Measurements from ENCODE around the gene CRYZ. TPM values are rescaled to one million over a fixed set of nuclear protein-coding genes. Genes with fewer than 3 reads are reported as not detected.

CRYZ gene
- total RNA-seq, 1 donor, result 35.1 TPM

DNA sequence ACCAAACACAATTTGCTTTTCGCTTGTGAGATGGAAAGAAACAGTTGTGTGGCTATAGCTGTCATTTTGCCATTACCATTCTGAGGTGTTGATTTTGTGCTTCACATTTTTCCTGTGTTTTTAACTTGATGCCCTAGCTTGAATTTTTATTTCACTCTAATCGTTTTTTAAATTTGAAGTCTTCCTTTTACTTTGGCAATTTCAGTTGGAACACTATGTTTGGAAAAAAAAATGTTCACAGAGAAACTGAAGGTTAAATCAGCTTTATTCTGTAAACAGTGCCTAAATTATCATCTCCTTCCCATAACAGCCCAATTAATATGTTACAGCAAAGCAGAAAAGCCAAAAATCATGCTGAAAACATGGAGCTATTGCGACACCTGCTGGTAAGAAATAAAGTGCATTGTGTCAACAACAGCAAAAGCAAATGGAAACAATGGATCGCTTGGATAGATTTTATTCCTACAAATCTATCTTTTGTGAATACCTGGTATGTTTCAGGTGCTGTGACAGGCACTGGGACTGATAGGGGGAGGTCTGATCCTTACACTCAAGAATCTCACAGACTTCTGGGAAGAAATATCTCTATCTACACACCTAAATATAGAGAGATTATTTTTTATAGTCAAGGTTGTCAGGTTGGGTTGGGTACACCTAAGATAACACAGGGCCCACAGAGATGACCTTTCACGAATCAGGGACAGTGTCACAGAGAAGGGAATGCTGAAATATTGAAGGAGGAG is 43.1 kb downstream of the CRYZ start:
- Histone ChIP-seq H3K4me3 (ENCODE audit: insufficient read depth, low read length) (no peak overlapping the region), H2AFZ (ENCODE audit: low read length) (peak overlapping the region; percentile 67), H3K9me3 (ENCODE audit: low read depth, low read length) (no peaks in the 10 kb centered on the region), H3K36me3 (ENCODE audit: insufficient read depth, low read length) (no peaks in the 10 kb centered on the region), H3K79me2 (ENCODE audit: insufficient read depth, low read length) (no peaks in the 10 kb centered on the region), H4K20me1 (ENCODE audit: insufficient read depth, low read length) (no peaks in the 10 kb centered on the region), H3K4me2 (ENCODE audit: insufficient read depth, low read length) (peak overlapping the region; percentile 58), H3K27ac (ENCODE audit: low read depth, low read length) (no peak overlapping the region), H3K27me3 (ENCODE audit: insufficient read depth, low read length) (no peaks in the 10 kb centered on the region), H3K4me1 (ENCODE audit: insufficient read depth, low read length) (peaks cover 8% of the 10 kb centered on the region)
- TF ChIP-seq, protein P1, sequence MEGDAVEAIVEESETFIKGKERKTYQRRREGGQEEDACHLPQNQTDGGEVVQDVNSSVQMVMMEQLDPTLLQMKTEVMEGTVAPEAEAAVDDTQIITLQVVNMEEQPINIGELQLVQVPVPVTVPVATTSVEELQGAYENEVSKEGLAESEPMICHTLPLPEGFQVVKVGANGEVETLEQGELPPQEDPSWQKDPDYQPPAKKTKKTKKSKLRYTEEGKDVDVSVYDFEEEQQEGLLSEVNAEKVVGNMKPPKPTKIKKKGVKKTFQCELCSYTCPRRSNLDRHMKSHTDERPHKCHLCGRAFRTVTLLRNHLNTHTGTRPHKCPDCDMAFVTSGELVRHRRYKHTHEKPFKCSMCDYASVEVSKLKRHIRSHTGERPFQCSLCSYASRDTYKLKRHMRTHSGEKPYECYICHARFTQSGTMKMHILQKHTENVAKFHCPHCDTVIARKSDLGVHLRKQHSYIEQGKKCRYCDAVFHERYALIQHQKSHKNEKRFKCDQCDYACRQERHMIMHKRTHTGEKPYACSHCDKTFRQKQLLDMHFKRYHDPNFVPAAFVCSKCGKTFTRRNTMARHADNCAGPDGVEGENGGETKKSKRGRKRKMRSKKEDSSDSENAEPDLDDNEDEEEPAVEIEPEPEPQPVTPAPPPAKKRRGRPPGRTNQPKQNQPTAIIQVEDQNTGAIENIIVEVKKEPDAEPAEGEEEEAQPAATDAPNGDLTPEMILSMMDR (IDR thresholded peaks at IDR 0.05; ENCODE audit: extremely low read depth, low read depth, low read length), result peak; percentile 81
- DNase-seq (ENCODE audit: insufficient read length, low spot score, missing footprints), result no peak

- H3K27ac ChIP-seq (ENCODE audit: low read depth, low read length), result no peak overlapping the region
- no peaks in the 10 kb centered on the region for H3K79me2 ChIP-seq (ENCODE audit: insufficient read depth, low read length)
- no peak overlapping the region for H3K4me3 ChIP-seq (ENCODE audit: insufficient read depth, low read length)
- no peak overlapping the region for H3K4me2 ChIP-seq (ENCODE audit: insufficient read depth, low read length)
- H3K36me3 ChIP-seq (ENCODE audit: insufficient read depth, low read length), result no peaks in the 10 kb centered on the region
- TF ChIP-seq, protein P1 (IDR thresholded peaks at IDR 0.05; ENCODE audit: extremely low read depth, low read depth, low read length), result no peak
- no peaks in the 10 kb centered on the region for H3K9me3 ChIP-seq (ENCODE audit: low read depth, low read length)
- DNase-seq (ENCODE audit: insufficient read length, low spot score, missing footprints), result no peak
- no peaks in the 10 kb centered on the region for H4K20me1 ChIP-seq (ENCODE audit: insufficient read depth, low read length)
- H3K4me1 ChIP-seq (ENCODE audit: insufficient read depth, low read length), result no peaks in the 10 kb centered on the region
- no peaks in the 10 kb centered on the region for H3K27me3 ChIP-seq (ENCODE audit: insufficient read depth, low read length)
- no peak overlapping the region for H2AFZ ChIP-seq (ENCODE audit: low read length)
Measured at GRCh38 chr1:74686928-74687327, 45.9 kb downstream of the CRYZ start.

DNA sequence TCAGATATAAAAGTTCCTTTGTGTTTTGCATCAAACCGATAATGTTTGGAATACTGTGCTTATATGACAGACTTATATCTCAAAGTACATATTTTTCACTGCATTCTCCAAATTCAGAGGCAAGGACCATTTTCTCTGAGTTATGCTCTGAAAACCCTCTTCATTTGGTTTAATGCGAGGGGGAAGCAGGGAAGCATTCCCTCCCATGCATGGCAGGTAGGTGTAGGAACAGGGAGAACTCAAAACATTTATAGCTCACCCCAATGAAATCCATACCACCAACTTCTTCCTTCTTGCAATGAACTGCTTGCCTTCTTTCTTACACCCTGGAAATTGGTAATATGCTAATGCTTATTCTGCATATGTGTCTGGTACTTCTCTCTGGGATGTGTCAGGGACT is 48.5 kb downstream of the CRYZ start:
- H3K4me1 ChIP-seq (ENCODE audit: insufficient read depth, low read length), result no peaks in the 10 kb centered on the region
- no peak overlapping the region for H3K27ac ChIP-seq (ENCODE audit: low read depth, low read length)
- no peaks in the 10 kb centered on the region for H3K27me3 ChIP-seq (ENCODE audit: insufficient read depth, low read length)
- H3K9me3 ChIP-seq (ENCODE audit: low read depth, low read length), result no peaks in the 10 kb centered on the region
- no peak overlapping the region for H3K4me2 ChIP-seq (ENCODE audit: insufficient read depth, low read length)
- H2AFZ ChIP-seq (ENCODE audit: low read length), result no peak overlapping the region
- H3K79me2 ChIP-seq (ENCODE audit: insufficient read depth, low read length), result no peaks in the 10 kb centered on the region
- DNase-seq (ENCODE audit: insufficient read length, low spot score, missing footprints), result no peak
- no peak overlapping the region for H3K4me3 ChIP-seq (ENCODE audit: insufficient read depth, low read length)
- H4K20me1 ChIP-seq (ENCODE audit: insufficient read depth, low read length), result no peaks in the 10 kb centered on the region
- H3K36me3 ChIP-seq (ENCODE audit: insufficient read depth, low read length), result no peaks in the 10 kb centered on the region
- TF ChIP-seq, protein P1 (IDR thresholded peaks at IDR 0.05; ENCODE audit: extremely low read depth, low read depth, low read length), result no peak

DNA sequence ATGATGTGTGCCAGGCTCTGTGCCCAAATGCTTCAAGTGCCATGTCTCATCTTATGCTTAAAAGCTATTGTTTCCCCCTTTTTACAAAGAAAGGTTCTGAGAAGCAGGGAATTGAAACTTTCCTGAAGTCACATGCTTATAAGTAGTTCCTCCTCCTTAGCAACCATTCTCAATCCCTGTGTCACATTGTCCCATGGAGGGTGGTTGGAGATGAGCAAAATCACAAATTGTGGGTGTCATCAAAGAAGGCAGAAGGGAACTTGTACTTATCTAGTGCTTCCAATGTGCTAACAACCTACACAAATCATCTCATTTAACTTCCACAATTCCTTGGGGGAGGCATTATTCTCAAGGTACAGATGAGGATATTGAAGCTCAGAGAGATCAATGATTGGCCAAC is 49.2 kb downstream of the CRYZ start:
- H3K4me2 ChIP-seq (ENCODE audit: insufficient read depth, low read length), result no peak overlapping the region
- no peak overlapping the region for H3K4me3 ChIP-seq (ENCODE audit: insufficient read depth, low read length)
- no peaks in the 10 kb centered on the region for H3K27me3 ChIP-seq (ENCODE audit: insufficient read depth, low read length)
- no peak overlapping the region for H2AFZ ChIP-seq (ENCODE audit: low read length)
- H3K9me3 ChIP-seq (ENCODE audit: low read depth, low read length), result no peaks in the 10 kb centered on the region
- no peaks in the 10 kb centered on the region for H3K36me3 ChIP-seq (ENCODE audit: insufficient read depth, low read length)
- H4K20me1 ChIP-seq (ENCODE audit: insufficient read depth, low read length), result no peaks in the 10 kb centered on the region
- no peak overlapping the region for H3K27ac ChIP-seq (ENCODE audit: low read depth, low read length)
- DNase-seq (ENCODE audit: insufficient read length, low spot score, missing footprints), result no peak
- TF ChIP-seq, protein P1 (IDR thresholded peaks at IDR 0.05; ENCODE audit: extremely low read depth, low read depth, low read length), result no peak
- H3K4me1 ChIP-seq (ENCODE audit: insufficient read depth, low read length), result no peaks in the 10 kb centered on the region
- no peaks in the 10 kb centered on the region for H3K79me2 ChIP-seq (ENCODE audit: insufficient read depth, low read length)
